HepG2 (cell line): Measurements from ENCODE around the gene CDK18. TPM values are rescaled to one million over a fixed set of nuclear protein-coding genes. Genes with fewer than 3 reads are reported as not detected.
A peak's percentile ranks its signal among the peaks of the same experiment; 100 is the strongest.

ENCODE experiments used
- ATF1 ChIP-seq: IDR thresholded peaks from 2 replicates; pipeline ENCODE4 v1.6.1; 2016; ENCODE audit warnings: mild to moderate bottlenecking, control low read depth
- ETV6 ChIP-seq: sonication (generic); formaldehyde crosslinking; conservative IDR thresholded peaks from 2 replicates; pipeline ENCODE4 v1.4.0; 2020; ENCODE audit warnings: missing genetic modification reagents
- GATA4 ChIP-seq: sonication (generic); IDR thresholded peaks from 2 replicates; pipeline ENCODE4 v1.6.1; 2016; ENCODE audit warnings: antibody characterized with exemption, low read depth, borderline replicate concordance
- GTF2F1 ChIP-seq: fragments of 150-350 bp; IDR thresholded peaks from 2 replicates; pipeline ENCODE4 v1.6.1; 2014; ENCODE audit warnings: low read length
- HNF4G ChIP-seq, 2 experiments: sonication (generic) in 1 of 2; formaldehyde crosslinking in 1 of 2; IDR thresholded peaks; 2 replicates each; pipeline versions ENCODE4 v1.4.0 to v1.6.1; 2011 to 2020; ENCODE audit warnings: borderline replicate concordance in 2 of 2, low read depth in 2 of 2, mild to moderate bottlenecking in 2 of 2, low read length in 1 of 2, missing genetic modification reagents in 1 of 2, moderate library complexity in 1 of 2
- KDM1A ChIP-seq: IDR thresholded peaks from 2 replicates; pipeline ENCODE4 v1.6.1; 2016; ENCODE audit warnings: missing compliant biosample characterization
- KLF16 ChIP-seq, 2 experiments: sonication (generic) in 1 of 2; formaldehyde crosslinking in 1 of 2; IDR thresholded peaks; 2 replicates each; pipeline versions ENCODE4 v1.6.1 to v1.8.0; 2016 to 2023; ENCODE audit warnings: missing genetic modification reagents in 2 of 2, missing compliant biosample characterization in 1 of 2
- MXD4 ChIP-seq: IDR thresholded peaks from 2 replicates; pipeline ENCODE4 v1.6.1; 2016; ENCODE audit warnings: mild to moderate bottlenecking, missing biosample characterization, missing genetic modification reagents
- NCOR1 ChIP-seq: fragments of 200-600 bp; sonication (generic); IDR thresholded peaks from 2 replicates; pipeline ENCODE4 v1.7.0; 2017; ENCODE audit warnings: antibody characterized with exemption, low read length, borderline replicate concordance
- NFE2L2 ChIP-seq: fragments of 150-350 bp; IDR thresholded peaks from 2 replicates; pipeline ENCODE4 v1.6.1; 2014; ENCODE audit warnings: low read length
- PBX3 ChIP-seq: sonication (generic); formaldehyde crosslinking; IDR thresholded peaks from 2 replicates; pipeline ENCODE4 v1.8.1; 2023; ENCODE audit warnings: missing genetic modification reagents, inconsistent platforms, borderline replicate concordance
- POLR2G ChIP-seq: fragments of 200-400 bp; formaldehyde crosslinking; IDR thresholded peaks from 2 replicates; pipeline ENCODE4 v1.6.1; 2018; ENCODE audit warnings: mild to moderate bottlenecking, low read depth, low read length, moderate library complexity
- RFX3 ChIP-seq: IDR thresholded peaks from 2 replicates; pipeline ENCODE4 v1.6.1; 2016; ENCODE audit warnings: missing biosample characterization, missing genetic modification reagents
- SNAPC2 ChIP-seq: sonication (generic); formaldehyde crosslinking; IDR thresholded peaks from 2 replicates; pipeline ENCODE4 v1.8.1; 2022; ENCODE audit warnings: mild to moderate bottlenecking, missing genetic modification reagents
- SSRP1 ChIP-seq: IDR thresholded peaks from 2 replicates; pipeline ENCODE4 v1.6.1; 2016; ENCODE audit warnings: control low read depth
- TBX2 ChIP-seq: sonication (generic); formaldehyde crosslinking; IDR thresholded peaks from 2 replicates; pipeline ENCODE4 v1.5.0; 2020; ENCODE audit warnings: missing genetic modification reagents, mild to moderate bottlenecking, borderline replicate concordance
- TP53 ChIP-seq: sonication (generic); formaldehyde crosslinking; conservative IDR thresholded peaks from 2 replicates; pipeline ENCODE4 v1.4.0; 2020; ENCODE audit warnings: missing genetic modification reagents
- ZBTB20 ChIP-seq: sonication (generic); formaldehyde crosslinking; IDR thresholded peaks from 2 replicates; pipeline ENCODE4 v1.8.1; 2023; ENCODE audit warnings: missing genetic modification reagents, low read depth, mild to moderate bottlenecking, borderline replicate concordance
- ZMYM3 ChIP-seq: sonication (generic); formaldehyde crosslinking; IDR thresholded peaks from 2 replicates; pipeline ENCODE4 v1.5.1; 2020; ENCODE audit warnings: mild to moderate bottlenecking, missing genetic modification reagents
- ZNF557 ChIP-seq: sonication (generic); formaldehyde crosslinking; IDR thresholded peaks from 2 replicates; pipeline ENCODE4 v1.4.0; 2020; ENCODE audit warnings: missing genetic modification reagents
- ZNF569 ChIP-seq: sonication (generic); formaldehyde crosslinking; IDR thresholded peaks from 2 replicates; pipeline ENCODE4 v1.5.0; 2020; ENCODE audit warnings: mild to moderate bottlenecking, missing genetic modification reagents, moderate library complexity, borderline replicate concordance
- ZNF589 ChIP-seq: sonication (generic); formaldehyde crosslinking; conservative IDR thresholded peaks from 2 replicates; pipeline ENCODE4 v1.8.0; 2022; ENCODE audit warnings: mild to moderate bottlenecking, moderate library complexity, missing genetic modification reagents
- ZNF704 ChIP-seq: sonication (generic); formaldehyde crosslinking; IDR thresholded peaks from 2 replicates; pipeline ENCODE4 v1.8.1; 2023; ENCODE audit warnings: mild to moderate bottlenecking, inconsistent platforms, moderate library complexity, missing genetic modification reagents, borderline replicate concordance
- ZNF746 ChIP-seq: sonication (generic); formaldehyde crosslinking; IDR thresholded peaks from 2 replicates; pipeline ENCODE4 v1.8.0; 2022; ENCODE audit warnings: mild to moderate bottlenecking, missing genetic modification reagents
- ZNF780A ChIP-seq: sonication (generic); formaldehyde crosslinking; IDR thresholded peaks from 2 replicates; pipeline ENCODE4 v1.8.0; 2022; ENCODE audit warnings: mild to moderate bottlenecking, missing genetic modification reagents, moderate library complexity
- ZNF879 ChIP-seq: sonication (generic); formaldehyde crosslinking; IDR thresholded peaks from 2 replicates; pipeline ENCODE4 v1.8.1; 2023; ENCODE audit warnings: missing genetic modification reagents
- polyA plus RNA-seq, 8 experiments: library from polyadenylated mRNA; depleted of rRNA in 3 of 8; stranded (reverse) in 7 of 8; unstranded in 1 of 8; fragments of >200 nt; fragmentation: Illumina TruSeq in 4 of 8; extraction: Trizol in 4 of 8; gene quantifications; 2 replicates each; pipeline versions ENCODE4 v1.2.1 to v1.2.3, GENCODE V29; 2011 to 2016; ENCODE audit warnings: low read depth in 4 of 8, missing spikeins in 1 of 8, mixed read lengths in 1 of 8; ENCODE audit not compliant: insufficient read depth in 1 of 8
- total RNA-seq, 5 experiments: library from RNA; depleted of rRNA; stranded (reverse); fragments of >200 nt; fragmentation: Illumina TruSeq; extraction: Trizol; gene quantifications; 2 replicates each; pipeline ENCODE4 v1.2.3, GENCODE V29; 2016; ENCODE audit warnings: low read depth in 1 of 5
- TF ChIP-seq, protein P1 (sequence below): IDR thresholded peaks from 2 replicates; pipeline ENCODE4 v1.6.1; 2016; ENCODE audit warnings: low read depth

The CDK18 gene
- total and polyA plus RNA-seq, 2 of the 13 experiments (the other 11 are each of a cell fraction or from before 2014, with no cell fraction given) = 6.4 to 38.8 TPM

DNA sequence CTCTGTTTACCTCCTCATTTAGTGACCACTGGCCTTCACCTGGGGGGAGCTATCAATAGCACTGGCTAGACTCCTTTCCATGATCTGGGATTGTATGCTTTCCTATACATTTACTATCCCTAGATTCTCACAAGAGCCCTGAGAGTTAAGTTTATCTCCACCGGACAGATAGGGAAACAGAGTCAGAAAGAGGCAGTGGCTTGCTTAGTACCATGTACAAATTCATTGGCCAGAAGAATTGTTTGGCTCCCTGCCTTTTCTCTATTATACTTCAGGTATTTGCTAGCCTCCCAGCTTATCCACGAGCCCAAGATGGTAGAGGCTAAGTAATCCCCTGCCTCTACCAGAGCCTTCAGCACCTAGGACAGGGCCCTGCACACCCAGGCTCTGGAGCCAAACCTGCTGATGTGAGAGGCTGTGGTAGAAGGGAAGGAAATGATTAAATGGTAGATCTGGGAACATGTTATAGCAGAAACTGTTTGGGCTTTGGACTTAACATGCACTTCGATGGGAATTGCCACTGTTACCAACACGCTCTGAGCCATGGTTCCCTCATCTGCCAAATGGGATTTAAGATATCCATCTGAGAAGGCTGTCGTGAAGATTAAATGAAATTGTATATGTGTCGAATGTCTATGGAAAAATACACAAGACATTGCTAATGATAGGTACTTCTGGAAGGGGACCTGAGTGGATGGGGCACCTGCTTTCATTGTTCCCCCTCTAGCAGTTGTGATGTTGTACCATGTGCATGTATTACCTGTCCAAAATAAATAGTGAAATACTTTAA lies 45.5 kb upstream of the CDK18 start (continued):
- TF ChIP-seq PBX3 (CRISPR knock-in tag) = no peak
- no peak for TF ChIP-seq ATF1 (CRISPR knock-in tag)
- no peak for TF ChIP-seq TP53 (CRISPR knock-in tag)
- TF ChIP-seq ZNF879 (CRISPR knock-in tag) = no peak
- no peak for TF ChIP-seq GATA4
- 0 out of 2 replicates have a peak, but pooled peaks have one; percentile 43 for TF ChIP-seq ZNF589 (CRISPR knock-in tag)
- TF ChIP-seq NCOR1 = no peak
- no peak for TF ChIP-seq ZNF557
- no peak for TF ChIP-seq ZNF746 (CRISPR knock-in tag)
- no peak for TF ChIP-seq POLR2G
- TF ChIP-seq HNF4G (IDR thresholded peaks at IDR 0.05; ENCODE audit: borderline replicate concordance, low read depth, low read length) = no peak
- TF ChIP-seq HNF4G (CRISPR knock-in tag; IDR thresholded peaks at IDR 0.05; ENCODE audit: borderline replicate concordance, low read depth) = no peak
- no peak for TF ChIP-seq GTF2F1
- TF ChIP-seq TBX2 (CRISPR knock-in tag) = no peak
- no peak for TF ChIP-seq SSRP1 (CRISPR knock-in tag)
- no peak for TF ChIP-seq RFX3 (CRISPR knock-in tag)
- no peak for TF ChIP-seq NFE2L2
- no peak for TF ChIP-seq ZNF569 (CRISPR knock-in tag)
- TF ChIP-seq ZNF780A (CRISPR knock-in tag) = peak; percentile 57; the same call in 1 of the 2 replicates
- TF ChIP-seq KDM1A (CRISPR knock-in tag) = no peak
- TF ChIP-seq ZMYM3 (CRISPR knock-in tag) = no peak
- TF ChIP-seq, protein P1, sequence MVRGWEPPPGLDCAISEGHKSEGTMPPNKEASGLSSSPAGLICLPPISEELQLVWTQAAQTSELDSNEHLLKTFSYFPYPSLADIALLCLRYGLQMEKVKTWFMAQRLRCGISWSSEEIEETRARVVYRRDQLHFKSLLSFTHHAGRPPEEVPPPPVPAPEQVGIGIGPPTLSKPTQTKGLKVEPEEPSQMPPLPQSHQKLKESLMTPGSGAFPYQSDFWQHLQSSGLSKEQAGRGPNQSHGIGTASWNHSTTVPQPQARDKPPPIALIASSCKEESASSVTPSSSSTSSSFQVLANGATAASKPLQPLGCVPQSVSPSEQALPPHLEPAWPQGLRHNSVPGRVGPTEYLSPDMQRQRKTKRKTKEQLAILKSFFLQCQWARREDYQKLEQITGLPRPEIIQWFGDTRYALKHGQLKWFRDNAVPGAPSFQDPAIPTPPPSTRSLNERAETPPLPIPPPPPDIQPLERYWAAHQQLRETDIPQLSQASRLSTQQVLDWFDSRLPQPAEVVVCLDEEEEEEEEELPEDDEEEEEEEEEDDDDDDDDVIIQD (CRISPR knock-in tag) = no peak
- TF ChIP-seq SNAPC2 (CRISPR knock-in tag) = no peak
- peak; percentile 36; the same call in 1 of the 2 replicates for TF ChIP-seq MXD4 (CRISPR knock-in tag)
- no peak; the same call in 1 of the 2 replicates for TF ChIP-seq ZBTB20
- TF ChIP-seq ETV6 (CRISPR knock-in tag) = no peak
- TF ChIP-seq ZNF704 (CRISPR knock-in tag) = no peak
- TF ChIP-seq KLF16 (CRISPR knock-in tag; IDR thresholded peaks at IDR 0.05) = no peak
